Lung (tissue), 12 donors: ENCODE measurements around the gene AKAP1. TPM values are rescaled to one million over a fixed set of nuclear protein-coding genes. Genes with fewer than 3 reads are reported as not detected.

ENCODE experiments used
- ATAC-seq: fragments of 200-7000 bp; cut with Tn5 transposase; one replicate; pipeline ENCODE4 v1.9.1; 2020; ENCODE audit warnings: moderate number of reproducible peaks; ENCODE audit not compliant: insufficient read depth, low FRiP score
- DNase-seq, 3 donors: peaks; one replicate each; pipeline ENCODE4 v3.0.0-alpha.2; 2013 to 2017
- H3K27ac ChIP-seq, 2 donors: one replicate each; pipeline ENCODE4 v1.5.1; 2013; ENCODE audit warnings: mild to moderate bottlenecking in 2 of 2, moderate library complexity in 2 of 2, control low read depth in 1 of 2, inconsistent platforms in 1 of 2, low read depth in 1 of 2, low read length in 1 of 2
- H3K27me3 ChIP-seq, 3 donors: one replicate each; pipeline ENCODE4 v1.5.1; 2013; ENCODE audit warnings: low read length in 2 of 3; ENCODE audit not compliant: control insufficient read depth in 3 of 3, insufficient read depth in 3 of 3
- H3K36me3 ChIP-seq, 4 donors: one replicate each; pipeline ENCODE4 v1.5.1; 2013; ENCODE audit warnings: low read length in 4 of 4, mild to moderate bottlenecking in 1 of 4, moderate library complexity in 1 of 4; ENCODE audit not compliant: control insufficient read depth in 4 of 4, insufficient read depth in 4 of 4
- H3K4me1 ChIP-seq, 5 donors: one replicate each; pipeline ENCODE4 v1.5.1; 2013; ENCODE audit warnings: low read length in 5 of 5, mild to moderate bottlenecking in 2 of 5, moderate library complexity in 1 of 5; ENCODE audit not compliant: control insufficient read depth in 5 of 5, insufficient read depth in 5 of 5
- H3K4me3 ChIP-seq: one replicate; pipeline ENCODE4 v1.5.1; 2013; ENCODE audit warnings: mild to moderate bottlenecking, control low read depth, moderate library complexity
- H3K9ac ChIP-seq, 2 donors: one replicate each; pipeline ENCODE4 v1.5.1; 2013; ENCODE audit warnings: low read length in 2 of 2, control low read depth in 1 of 2; ENCODE audit not compliant: insufficient read depth in 1 of 2
- H3K9me3 ChIP-seq, 4 donors: one replicate each; pipeline ENCODE4 v1.5.1; 2013; ENCODE audit warnings: low read length in 3 of 4, mild to moderate bottlenecking in 1 of 4, moderate library complexity in 1 of 4; ENCODE audit not compliant: control insufficient read depth in 4 of 4, insufficient read depth in 3 of 4
- CTCF ChIP-seq: IDR thresholded peaks from 2 replicates; pipeline ENCODE4 v1.5.1; 2012; ENCODE audit warnings: mild to moderate bottlenecking; ENCODE audit errors: control extremely low read depth, extremely low read depth
- WGBS, 2 donors: extraction: QIAGEN DNeasy Blood & Tissue Kit; methylation state at CpG; one replicate each; pipeline ENCODE4 v1.1.7; 2013; 5-methylcytosine and 5-hydroxymethylcytosine counted together
- polyA plus RNA-seq, 2 donors: library from polyadenylated mRNA; stranded (reverse); fragments of 200-250 nt; gene quantifications; one replicate each; pipeline ENCODE4 v1.2.1, GENCODE V29; 2013
- total RNA-seq, 2 donors: library from RNA; depleted of rRNA in 1 of 2; stranded (reverse); fragments of >200 nt in 1 of 2; gene quantifications; one replicate each; pipeline ENCODE4 v1.2.1, GENCODE V29; 2014 to 2021
- donor health status: control.
- donor health status: control.
- donor health status: Bipolar disorder and iron deficiency.
- donor health status: healthy.
- donor health status: DM: yes; HTN: yes; CAD: no.

The AKAP1 gene
- total and polyA plus RNA-seq, 4 donors, result 23.1 to 46.4 (median 29.8) TPM

- H3K27me3 ChIP-seq, result no peaks in the 10 kb centered on the region
- no peaks in the 10 kb centered on the region for H3K9me3 ChIP-seq
- 64 to 71% methylated on average over 5 of the region's 5 CpGs for WGBS, 2 donors
- H3K4me3 ChIP-seq, result no peak overlapping the region
- ATAC-seq (no peak), DNase-seq (no peak)
- no peaks in the 10 kb centered on the region for H3K36me3 ChIP-seq
- no peak for TF ChIP-seq CTCF
- peaks cover 3 to 28% (median 5%) of the 10 kb centered on the region in 5 donors for H3K4me1 ChIP-seq
- peak overlapping the region; percentile 70 to 82 for H3K27ac ChIP-seq
- no peak overlapping the region for H3K9ac ChIP-seq
These were observed 6.2 kb downstream of the AKAP1 start for GRCh38 chr17:57091186-57091618.

- Histone ChIP-seq H3K4me3 (no peak overlapping the region), H3K36me3 (no peaks in the 10 kb centered on the region), H3K9me3 (no peaks in the 10 kb centered on the region), H3K27me3 (no peaks in the 10 kb centered on the region), H3K9ac (no peak overlapping the region), H3K27ac (peak overlapping the region; percentile 40 to 82), H3K4me1 (peaks cover 0 to 31% (median 5%) of the 10 kb centered on the region in 5 donors)
- 46 to 60% methylated on average over 2 of the region's 2 CpGs for WGBS, 2 donors
- no peak for ATAC-seq
- DNase-seq, result peak in 2 of 3 donors; percentile 22 to 31
- TF ChIP-seq CTCF, result no peak
These were observed 7.1 kb downstream of the AKAP1 start for GRCh38 chr17:57092171-57092570.

DNA sequence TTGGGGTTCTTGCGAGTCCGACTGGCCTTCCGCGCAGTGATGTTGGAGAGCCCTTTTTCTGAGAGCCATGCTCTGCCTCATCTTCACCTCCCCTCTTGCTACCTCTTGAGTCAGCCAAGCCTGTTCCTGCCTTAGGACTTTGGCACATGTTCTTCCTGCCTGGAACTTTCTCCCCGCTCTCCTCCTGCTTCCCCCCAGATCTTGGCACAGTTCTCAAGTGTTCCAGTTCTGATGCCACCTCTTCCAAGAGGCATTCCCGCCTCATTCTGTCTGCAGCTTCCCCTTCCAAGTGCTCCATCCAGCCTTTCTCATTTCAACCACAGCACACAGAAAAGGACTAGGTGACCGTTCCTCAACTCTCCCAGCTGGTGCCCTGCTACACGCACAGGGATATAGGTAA lies 7.7 kb downstream of the AKAP1 start:
- Histone ChIP-seq H3K4me3 (no peak overlapping the region), H3K4me1 (peaks cover 3 to 35% (median 7%) of the 10 kb centered on the region in 5 donors), H3K9ac (no peak overlapping the region), H3K27me3 (no peaks in the 10 kb centered on the region), H3K27ac (peak overlapping the region; percentile 40 to 82), H3K36me3 (no peaks in the 10 kb centered on the region), H3K9me3 (no peaks in the 10 kb centered on the region)
- no peak for TF ChIP-seq CTCF
- no peak for ATAC-seq
- no peak for DNase-seq
- WGBS, 2 donors, result 72 to 92% methylated on average over 8 of the region's 8 CpGs
